Measurements from ENCODE around the gene KLHL20.
"Not testable (repeated sequence)": the region's sequence is repeated elsewhere in the genome, so short reads cannot be mapped to it uniquely, and the experiment has no call there.

- TF ChIP-seq POLR2A, CTCF (IDR thresholded peaks at IDR 0.05): not testable (repeated sequence)
Measured at GRCh38 chr1:173731331-173731730, 16.6 kb downstream of the KLHL20 start.
